ENCODE measurements around the gene ARFRP1. TPM values are rescaled to one million over a fixed set of nuclear protein-coding genes. Genes with fewer than 3 reads are reported as not detected.

Gene ARFRP1
- total and polyA plus RNA-seq, 8 donors = 7.6 to 103 (median 35.9) TPM

- Histone ChIP-seq H3K9me3 (no peaks in the 10 kb centered on the region), H3K4me1 (peaks cover 1 to 11% (median 4%) of the 10 kb centered on the region in 4 donors), H3K4me3 (no peak overlapping the region), H3K36me3 (peaks cover 8 to 34% (median 30%) of the 10 kb centered on the region in 4 donors), H3K27me3 (no peaks in the 10 kb centered on the region), H3K27ac (no peak overlapping the region)
- DNase-seq = no peak
- no peak for TF ChIP-seq POLR2AphosphoS5 (IDR thresholded peaks at IDR 0.05)
- TF ChIP-seq POLR2A (IDR thresholded peaks at IDR 0.05) = no peak
- no peak for TF ChIP-seq EP300 (IDR thresholded peaks at IDR 0.05)
- no peak for TF ChIP-seq CTCF (IDR thresholded peaks at IDR 0.05)
- 90 to 95% (median 95%) methylated on average over 24 to 47 of the region's 47 CpGs for WGBS, 5 donors
- intact Hi-C loops (cut with DNase I; ENCODE audit: low total_unique reads) = no loop called here
Observed at GRCh38 chr20:63746751-63747315, 39.1 kb upstream of the ARFRP1 start.

- Histone ChIP-seq H3K4me1 (peaks cover 8 to 18% (median 11%) of the 10 kb centered on the region in 4 donors), H3K36me3 (peaks cover 8 to 38% (median 35%) of the 10 kb centered on the region in 4 donors), H3K9me3 (no peaks in the 10 kb centered on the region), H3K4me3 (no peak overlapping the region), H3K27ac (no peak overlapping the region), H3K27me3 (no peaks in the 10 kb centered on the region)
- WGBS, 5 donors = 72 to 88% (median 83%) methylated on average over 16 to 26 of the region's 26 CpGs
- TF ChIP-seq EP300 (IDR thresholded peaks at IDR 0.05) (no peak), POLR2AphosphoS5 (IDR thresholded peaks at IDR 0.05) (no peak), POLR2A (IDR thresholded peaks at IDR 0.05) (no peak), CTCF (IDR thresholded peaks at IDR 0.05) (no peak)
- DNase-seq = no peak
- intact Hi-C loops (cut with DNase I; ENCODE audit: low total_unique reads) = no loop called here
Observed at GRCh38 chr20:63745961-63746731, 38.4 kb upstream of the ARFRP1 start.

GRCh38 chr20:63745424-63745805 lies 37.6 kb upstream of the ARFRP1 start:
- peaks cover 12 to 25% (median 18%) of the 10 kb centered on the region in 4 donors for H3K4me1 ChIP-seq
- H3K4me3 ChIP-seq = no peak overlapping the region
- H3K36me3 ChIP-seq = peaks cover 8 to 38% (median 35%) of the 10 kb centered on the region in 4 donors
- intact Hi-C loops (cut with DNase I; ENCODE audit: low total_unique reads) = no loop called here
- WGBS, 5 donors = 70 to 83% (median 77%) methylated on average over 14 to 15 of the region's 15 CpGs
- H3K27me3 ChIP-seq = no peaks in the 10 kb centered on the region
- DNase-seq = no peak
- no peak overlapping the region for H3K27ac ChIP-seq
- TF ChIP-seq CTCF (IDR thresholded peaks at IDR 0.05) (no peak), POLR2AphosphoS5 (IDR thresholded peaks at IDR 0.05) (no peak), EP300 (IDR thresholded peaks at IDR 0.05) (no peak), POLR2A (IDR thresholded peaks at IDR 0.05) (no peak)
- H3K9me3 ChIP-seq = no peaks in the 10 kb centered on the region

- intact Hi-C loops (cut with DNase I; ENCODE audit: low total_unique reads) = no loop called here
- no peak overlapping the region for H3K4me3 ChIP-seq
- no peak for TF ChIP-seq POLR2A (IDR thresholded peaks at IDR 0.05)
- no peak for TF ChIP-seq CTCF (IDR thresholded peaks at IDR 0.05)
- no peak for TF ChIP-seq EP300 (IDR thresholded peaks at IDR 0.05)
- no peak for TF ChIP-seq POLR2AphosphoS5 (IDR thresholded peaks at IDR 0.05)
- no peak overlapping the region for H3K27ac ChIP-seq
- H3K9me3 ChIP-seq = no peaks in the 10 kb centered on the region
- no peak for DNase-seq
- H3K4me1 ChIP-seq = peaks cover 12 to 28% (median 21%) of the 10 kb centered on the region in 4 donors
- 59 to 78% (median 60%) methylated on average over 25 of the region's 25 CpGs for WGBS, 5 donors
- no peaks in the 10 kb centered on the region for H3K27me3 ChIP-seq
- peaks cover 8 to 38% (median 34%) of the 10 kb centered on the region in 4 donors for H3K36me3 ChIP-seq
Observed at GRCh38 chr20:63744574-63745423, 37.0 kb upstream of the ARFRP1 start.

Measured in stomach (tissue), 9 donors.